ENCODE results near the gene PML. TPM values are rescaled to one million over a fixed set of nuclear protein-coding genes. Genes with fewer than 3 reads are reported as not detected.

The PML gene
- polyA plus RNA-seq, 1 donor (not counting 4 experiments of a cell fraction or from before 2014, with no cell fraction given): 20.5 TPM

GRCh38 chr15:73956743-73957135, 37.8 kb upstream of the PML start:
- DNase-seq (ENCODE audit: low read depth, low spot score): peak; percentile 64
- Histone ChIP-seq H3K9me1 (ENCODE audit: control insufficient read depth, extremely low read depth, insufficient read depth, low read length) (no peaks in the 10 kb centered on the region), H3K27me3 (ENCODE audit: control insufficient read depth, extremely low read depth, insufficient read depth, low read length) (no peaks in the 10 kb centered on the region), H3K27ac (ENCODE audit: control insufficient read depth, insufficient read depth, low read length) (no peak overlapping the region), H3K4me3 (ENCODE audit: control insufficient read depth in 2 of 3, extremely low read depth in 1 of 3, insufficient read depth in 2 of 3, low read depth in 1 of 3, low read length in 3 of 3) (no peak overlapping the region), H3K4me2 (ENCODE audit: control insufficient read depth, extremely low read depth, insufficient read depth, low read depth, low read length) (no peak overlapping the region), H3K79me2 (ENCODE audit: control insufficient read depth, insufficient read depth, low read length) (no peaks in the 10 kb centered on the region), H3K36me3 (ENCODE audit: control insufficient read depth in 2 of 2, extremely low read depth in 1 of 2, insufficient read depth in 2 of 2, low read length in 2 of 2) (no peaks in the 10 kb centered on the region), H2AFZ (ENCODE audit: control insufficient read depth, low read length) (no peak overlapping the region), H3K9me3 (ENCODE audit: control insufficient read depth, low read depth, low read length) (no peaks in the 10 kb centered on the region), H3K9ac (ENCODE audit: control insufficient read depth, extremely low read depth, insufficient read depth, low read length) (no peak overlapping the region), H4K20me1 (ENCODE audit: control insufficient read depth, extremely low read depth, insufficient read depth, low read length) (no peaks in the 10 kb centered on the region), H3K4me1 (ENCODE audit: control insufficient read depth, extremely low read depth, insufficient read depth, low read length) (peaks cover 19% of the 10 kb centered on the region)
- no peak for TF ChIP-seq EZH2 (IDR thresholded peaks at IDR 0.05; ENCODE audit: low read length)
- no peak for TF ChIP-seq CTCF (optimal IDR thresholded peaks at IDR 0.05 in 1 of 3, IDR thresholded peaks at IDR 0.05 in 1 of 3, conservative IDR thresholded peaks at IDR 0.05 in 1 of 3; ENCODE audit: extremely low read depth in 1 of 3, insufficient read depth in 2 of 3, low read length in 3 of 3)
- dilution Hi-C loops (cut with MboI; ENCODE audit: extremely low pct_ligation_motif_present, low sequenced_read_pairs): no loop called here
- FAIRE-seq: no peak

DNA sequence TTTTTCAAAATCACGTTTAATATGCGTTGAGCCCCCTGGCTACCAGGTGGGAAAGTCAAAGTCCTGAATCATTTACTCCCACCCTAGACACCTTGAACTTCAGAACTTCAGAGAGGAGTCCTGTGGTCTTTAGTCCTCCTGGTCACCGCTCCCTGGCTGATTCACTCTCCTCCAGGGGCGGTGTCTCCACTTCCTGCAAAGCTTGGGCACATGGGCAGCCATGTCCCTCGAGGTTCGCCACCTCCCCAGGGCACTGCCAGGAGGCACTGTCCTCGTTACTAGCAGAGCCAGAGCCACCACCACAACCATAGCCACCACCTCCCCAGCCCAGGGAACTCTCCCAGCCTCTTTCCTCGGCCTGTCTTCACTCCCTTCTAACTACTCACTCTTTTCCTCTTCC, 37.2 kb upstream of the PML start:
- H3K4me3 ChIP-seq (ENCODE audit: control insufficient read depth in 2 of 3, extremely low read depth in 1 of 3, insufficient read depth in 2 of 3, low read depth in 1 of 3, low read length in 3 of 3): no peak overlapping the region
- no peak overlapping the region for H3K9ac ChIP-seq (ENCODE audit: control insufficient read depth, extremely low read depth, insufficient read depth, low read length)
- no peaks in the 10 kb centered on the region for H3K9me1 ChIP-seq (ENCODE audit: control insufficient read depth, extremely low read depth, insufficient read depth, low read length)
- H3K27me3 ChIP-seq (ENCODE audit: control insufficient read depth, extremely low read depth, insufficient read depth, low read length): no peaks in the 10 kb centered on the region
- FAIRE-seq (no peak), DNase-seq (ENCODE audit: low read depth, low spot score) (no peak)
- H3K4me2 ChIP-seq (ENCODE audit: control insufficient read depth, extremely low read depth, insufficient read depth, low read depth, low read length): no peak overlapping the region
- TF ChIP-seq CTCF (optimal IDR thresholded peaks at IDR 0.05 in 1 of 3, IDR thresholded peaks at IDR 0.05 in 1 of 3, conservative IDR thresholded peaks at IDR 0.05 in 1 of 3; ENCODE audit: extremely low read depth in 1 of 3, insufficient read depth in 2 of 3, low read length in 3 of 3) (no peak), EZH2 (IDR thresholded peaks at IDR 0.05; ENCODE audit: low read length) (no peak)
- H2AFZ ChIP-seq (ENCODE audit: control insufficient read depth, low read length): no peak overlapping the region
- no peaks in the 10 kb centered on the region for H3K9me3 ChIP-seq (ENCODE audit: control insufficient read depth, low read depth, low read length)
- dilution Hi-C loops (cut with MboI; ENCODE audit: extremely low pct_ligation_motif_present, low sequenced_read_pairs): no loop called here
- no peaks in the 10 kb centered on the region for H3K79me2 ChIP-seq (ENCODE audit: control insufficient read depth, insufficient read depth, low read length)
- peaks cover 19% of the 10 kb centered on the region for H3K4me1 ChIP-seq (ENCODE audit: control insufficient read depth, extremely low read depth, insufficient read depth, low read length)
- H3K27ac ChIP-seq (ENCODE audit: control insufficient read depth, insufficient read depth, low read length): no peak overlapping the region
- no peaks in the 10 kb centered on the region for H3K36me3 ChIP-seq (ENCODE audit: control insufficient read depth in 2 of 2, extremely low read depth in 1 of 2, insufficient read depth in 2 of 2, low read length in 2 of 2)
- no peaks in the 10 kb centered on the region for H4K20me1 ChIP-seq (ENCODE audit: control insufficient read depth, extremely low read depth, insufficient read depth, low read length)

Data from keratinocyte (primary cell).